ENCODE data around the gene LSM14A.

The LSM14A gene

GRCh38 chr19:34179066-34179465 is 6.8 kb downstream of the LSM14A start:
- no peaks in the 10 kb centered on the region for H3F3A ChIP-seq (ENCODE audit: insufficient read depth, low read length)
- H3K9me3 ChIP-seq (replicated peaks; ENCODE audit: insufficient read depth, low read length): no peaks in the 10 kb centered on the region
- H3K27ac ChIP-seq (ENCODE audit: low read length): no peak overlapping the region
- H4K20me1 ChIP-seq (ENCODE audit: insufficient read depth, low read length): peaks cover 61% of the 10 kb centered on the region
- no peaks in the 10 kb centered on the region for H3K9me2 ChIP-seq (replicated peaks; ENCODE audit: insufficient read depth, low read length)
- no peaks in the 10 kb centered on the region; the same call in 1 of the 2 replicates for H3K36me3 ChIP-seq (replicated peaks; ENCODE audit: insufficient read depth, low read length)
- H3K4me1 ChIP-seq (ENCODE audit: low read length): peaks cover 19% of the 10 kb centered on the region; the same call in 1 of the 2 replicates
- peaks cover 100% of the 10 kb centered on the region for H3K79me2 ChIP-seq (ENCODE audit: low read length)
- no peak for DNase-seq
- H3K27me3 ChIP-seq (replicated peaks; ENCODE audit: insufficient read depth, low read length): no peaks in the 10 kb centered on the region
- no peak overlapping the region for H3K4me3 ChIP-seq (ENCODE audit: low read length)
- no peak overlapping the region for H3K9ac ChIP-seq (ENCODE audit: low read length)
- TF ChIP-seq CTCF (IDR thresholded peaks at IDR 0.05; ENCODE audit: low read length) (no peak), EZH2 (optimal IDR thresholded peaks at IDR 0.05; ENCODE audit: low read depth, low read length) (no peak), EZH2phosphoT487 (IDR thresholded peaks at IDR 0.05; ENCODE audit: low read length) (no peak)
- H2AFZ ChIP-seq (ENCODE audit: low read length): no peak overlapping the region
- no peak overlapping the region for H3K4me2 ChIP-seq (ENCODE audit: low read depth, low read length)

- no peaks in the 10 kb centered on the region; the same call in 1 of the 2 replicates for H3K36me3 ChIP-seq (replicated peaks; ENCODE audit: insufficient read depth, low read length)
- no peak overlapping the region for H3K9ac ChIP-seq (ENCODE audit: low read length)
- H3K4me1 ChIP-seq (ENCODE audit: low read length): 0 out of 2 replicates have a peak, but pooled peaks cover 11% of the 10 kb centered on the region
- DNase-seq: no peak
- no peak overlapping the region for H3K4me2 ChIP-seq (ENCODE audit: low read depth, low read length)
- no peak overlapping the region for H2AFZ ChIP-seq (ENCODE audit: low read length)
- H3K79me2 ChIP-seq (ENCODE audit: low read length): peaks cover 100% of the 10 kb centered on the region
- no peaks in the 10 kb centered on the region for H3K9me3 ChIP-seq (replicated peaks; ENCODE audit: insufficient read depth, low read length)
- no peak overlapping the region for H3K27ac ChIP-seq (ENCODE audit: low read length)
- TF ChIP-seq EZH2phosphoT487 (IDR thresholded peaks at IDR 0.05; ENCODE audit: low read length): no peak
- TF ChIP-seq CTCF (IDR thresholded peaks at IDR 0.05; ENCODE audit: low read length): no peak
- no peak for TF ChIP-seq EZH2 (optimal IDR thresholded peaks at IDR 0.05; ENCODE audit: low read depth, low read length)
- H3K9me2 ChIP-seq (replicated peaks; ENCODE audit: insufficient read depth, low read length): no peaks in the 10 kb centered on the region
- H4K20me1 ChIP-seq (ENCODE audit: insufficient read depth, low read length): peaks cover 64% of the 10 kb centered on the region
- no peak overlapping the region for H3K4me3 ChIP-seq (ENCODE audit: low read length)
- H3K27me3 ChIP-seq (replicated peaks; ENCODE audit: insufficient read depth, low read length): no peaks in the 10 kb centered on the region
- H3F3A ChIP-seq (ENCODE audit: insufficient read depth, low read length): peaks cover 4% of the 10 kb centered on the region; the same call in 1 of the 2 replicates
These were observed 8.0 kb downstream of the LSM14A start for GRCh38 chr19:34180273-34180672.

- H3K27me3 ChIP-seq (replicated peaks; ENCODE audit: insufficient read depth, low read length): no peaks in the 10 kb centered on the region
- H3K9me3 ChIP-seq (replicated peaks; ENCODE audit: insufficient read depth, low read length): no peaks in the 10 kb centered on the region
- H3K4me3 ChIP-seq (ENCODE audit: low read length): no peak overlapping the region
- H3K36me3 ChIP-seq (replicated peaks; ENCODE audit: insufficient read depth, low read length): no peaks in the 10 kb centered on the region; the same call in 1 of the 2 replicates
- 0 out of 2 replicates have a peak, but pooled peaks cover 7% of the 10 kb centered on the region for H3K4me1 ChIP-seq (ENCODE audit: low read length)
- no peak overlapping the region for H2AFZ ChIP-seq (ENCODE audit: low read length)
- TF ChIP-seq EZH2 (optimal IDR thresholded peaks at IDR 0.05; ENCODE audit: low read depth, low read length) (no peak), EZH2phosphoT487 (IDR thresholded peaks at IDR 0.05; ENCODE audit: low read length) (no peak), CTCF (IDR thresholded peaks at IDR 0.05; ENCODE audit: low read length) (no peak)
- no peak for DNase-seq
- no peak overlapping the region for H3K9ac ChIP-seq (ENCODE audit: low read length)
- H3K4me2 ChIP-seq (ENCODE audit: low read depth, low read length): no peak overlapping the region
- peaks cover 64% of the 10 kb centered on the region for H4K20me1 ChIP-seq (ENCODE audit: insufficient read depth, low read length)
- no peak overlapping the region for H3K27ac ChIP-seq (ENCODE audit: low read length)
- H3F3A ChIP-seq (ENCODE audit: insufficient read depth, low read length): peaks cover 4% of the 10 kb centered on the region; the same call in 1 of the 2 replicates
- peaks cover 100% of the 10 kb centered on the region for H3K79me2 ChIP-seq (ENCODE audit: low read length)
- no peaks in the 10 kb centered on the region for H3K9me2 ChIP-seq (replicated peaks; ENCODE audit: insufficient read depth, low read length)
These were observed 8.4 kb downstream of the LSM14A start for GRCh38 chr19:34180709-34181108.

All from MM.1S (cell line).